HG02610 (cell line): ENCODE data around the gene POU2AF1.

Experiments used
- ATAC-seq: cut with Tn5 transposase; IDR thresholded peaks from one replicate; pipeline ENCODE4 v1.9.1; 2021; ENCODE audit warnings: mild to moderate bottlenecking, moderate library complexity; ENCODE audit not compliant: unreplicated experiment

Gene POU2AF1

GRCh38 chr11:111349191-111349695, 29.8 kb downstream of the POU2AF1 start:
- ATAC-seq, result no peak

DNA sequence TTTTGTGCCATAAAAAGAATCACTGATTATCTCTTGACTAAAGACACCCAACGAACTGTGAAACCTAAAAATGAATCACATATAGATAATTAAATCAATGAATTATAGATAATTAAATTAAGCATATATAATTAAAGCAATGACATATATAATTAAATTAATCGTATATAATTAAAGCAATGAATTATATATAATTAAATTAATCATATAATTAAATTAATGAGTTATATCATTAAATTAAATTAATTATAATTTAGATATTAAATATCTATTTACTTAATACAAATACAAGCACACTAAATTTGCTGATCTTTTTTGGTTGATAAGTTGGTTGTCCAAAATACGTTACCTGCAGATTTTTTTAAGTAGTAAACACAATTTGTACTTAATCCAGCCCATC, 30.9 kb downstream of the POU2AF1 start:
- ATAC-seq, result no peak

- ATAC-seq, result no peak
Observed at GRCh38 chr11:111347723-111348115, 31.4 kb downstream of the POU2AF1 start.

DNA sequence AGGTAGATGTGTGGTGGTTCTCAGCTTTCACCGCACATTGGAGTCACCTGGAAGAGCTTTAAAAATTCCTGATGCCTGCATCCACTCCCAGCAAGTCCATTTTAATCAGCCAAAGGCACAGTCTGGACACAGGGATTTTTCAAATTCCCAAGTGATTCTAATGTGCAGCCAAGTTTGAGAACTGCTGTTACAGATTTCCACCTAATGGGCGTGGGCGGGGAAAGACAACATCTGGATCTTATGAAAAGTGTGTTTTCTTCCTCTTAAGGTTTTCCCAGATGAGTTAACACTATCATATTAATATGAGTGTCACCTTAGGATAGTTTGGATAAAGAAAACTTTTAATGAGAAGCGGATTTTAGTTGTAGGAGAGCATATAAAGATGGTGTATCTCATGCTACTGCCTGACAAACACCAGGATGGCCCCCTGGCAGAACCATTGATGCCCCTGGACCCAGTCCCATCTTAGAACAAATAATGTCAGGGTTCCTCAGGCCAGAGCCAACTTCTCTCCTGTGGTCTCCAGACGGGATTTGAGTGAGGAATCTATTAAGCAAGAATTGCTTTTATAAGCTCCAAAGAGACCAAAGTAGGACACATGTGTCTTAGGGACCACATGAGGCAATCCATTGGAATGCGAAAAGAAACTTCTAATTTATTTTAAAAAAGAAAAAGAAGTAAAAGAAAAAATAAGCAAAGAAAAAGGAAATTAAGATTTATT, 31.9 kb downstream of the POU2AF1 start:
- no peak for ATAC-seq

- no peak for ATAC-seq
Observed at GRCh38 chr11:111344032-111344431, 35.0 kb downstream of the POU2AF1 start.

DNA sequence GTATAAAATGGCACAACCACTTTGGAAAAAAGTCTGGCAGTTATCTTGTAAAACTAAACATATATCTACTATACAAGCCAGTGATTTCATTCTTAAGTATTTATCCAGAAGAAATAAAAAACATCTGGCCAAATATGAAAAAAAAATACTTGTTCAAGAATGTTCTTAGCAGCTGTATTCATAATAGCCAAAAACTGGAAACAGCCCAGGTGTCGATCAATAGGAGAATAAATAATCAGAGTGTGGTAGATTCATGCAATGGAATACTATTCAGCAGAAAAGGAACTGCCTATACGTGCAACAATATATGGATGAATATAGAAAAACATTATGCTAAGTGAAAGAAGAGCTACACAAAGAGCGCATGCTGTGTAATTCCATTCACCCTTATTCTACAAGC, 36.7 kb downstream of the POU2AF1 start:
- no peak for ATAC-seq

DNA sequence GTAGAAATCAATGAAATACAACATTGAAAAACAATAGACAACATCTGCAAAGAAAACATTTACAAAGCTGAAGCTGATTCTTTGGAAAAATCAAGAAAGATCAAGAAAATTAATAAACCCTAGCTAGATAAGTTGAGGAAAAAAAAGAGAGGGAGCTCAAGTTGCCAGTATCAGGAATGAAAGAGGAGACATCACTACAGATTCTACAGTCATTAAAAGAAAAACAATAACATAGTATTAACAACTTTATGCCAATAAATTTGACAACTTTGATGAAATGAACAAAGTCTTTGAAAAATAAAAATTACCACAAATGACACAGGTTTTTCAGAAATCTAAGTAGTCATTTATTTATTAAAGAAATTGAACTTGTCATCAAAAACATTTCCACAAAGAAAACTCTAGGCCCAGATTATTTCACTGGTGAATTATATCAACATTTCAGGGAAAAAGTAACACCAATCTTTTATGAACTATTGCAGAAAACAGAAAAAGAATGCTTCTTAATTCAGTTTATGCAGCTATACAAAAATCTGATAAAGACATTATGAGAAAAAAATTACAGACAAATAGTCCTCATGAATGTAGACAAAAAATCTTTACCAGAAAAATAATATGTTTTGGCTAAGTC, 39.2 kb downstream of the POU2AF1 start:
- ATAC-seq, result no peak

- ATAC-seq, result no peak
Observed at GRCh38 chr11:111336582-111337256, 42.4 kb downstream of the POU2AF1 start.

DNA sequence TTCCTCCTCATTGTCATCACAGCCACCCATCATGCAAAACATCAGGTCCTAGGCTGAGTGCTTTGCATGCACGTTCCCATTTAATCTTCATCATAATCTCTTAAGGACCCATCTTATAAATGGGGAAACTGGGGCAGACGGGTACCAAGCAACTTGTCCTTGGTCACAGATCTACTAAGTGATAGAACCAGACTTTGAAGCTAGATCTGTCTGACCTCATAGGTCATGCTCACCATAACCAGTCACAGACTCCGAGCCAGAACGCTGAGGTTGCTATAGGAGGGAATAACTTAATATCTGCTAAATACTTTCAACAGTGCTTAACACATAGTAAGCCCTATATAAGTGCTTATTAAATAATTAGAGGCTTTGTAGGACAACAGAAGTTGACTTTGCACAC, 43.0 kb downstream of the POU2AF1 start:
- ATAC-seq, result no peak

DNA sequence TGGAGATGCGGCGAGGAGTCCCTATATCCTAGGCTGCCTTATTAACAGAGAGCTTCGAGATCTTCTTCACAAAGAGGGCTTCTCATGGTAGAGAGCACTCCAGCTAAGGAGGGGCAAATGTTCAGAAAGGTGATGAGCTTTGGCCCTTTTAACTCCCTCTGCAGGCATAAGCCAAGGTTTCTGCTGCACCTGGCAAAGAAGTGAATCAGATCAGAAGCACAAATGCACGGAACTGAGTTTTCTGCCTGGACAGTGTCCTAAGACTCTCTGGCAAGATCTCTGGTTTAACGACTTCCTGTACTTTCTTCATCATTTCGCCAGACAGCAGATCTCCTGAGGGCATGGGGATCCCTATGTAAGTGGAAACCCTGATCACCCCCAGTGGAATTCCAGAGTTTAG, 43.5 kb downstream of the POU2AF1 start:
- no peak for ATAC-seq

- ATAC-seq, result no peak
Observed at GRCh38 chr11:111334532-111335502, 44.3 kb downstream of the POU2AF1 start.

DNA sequence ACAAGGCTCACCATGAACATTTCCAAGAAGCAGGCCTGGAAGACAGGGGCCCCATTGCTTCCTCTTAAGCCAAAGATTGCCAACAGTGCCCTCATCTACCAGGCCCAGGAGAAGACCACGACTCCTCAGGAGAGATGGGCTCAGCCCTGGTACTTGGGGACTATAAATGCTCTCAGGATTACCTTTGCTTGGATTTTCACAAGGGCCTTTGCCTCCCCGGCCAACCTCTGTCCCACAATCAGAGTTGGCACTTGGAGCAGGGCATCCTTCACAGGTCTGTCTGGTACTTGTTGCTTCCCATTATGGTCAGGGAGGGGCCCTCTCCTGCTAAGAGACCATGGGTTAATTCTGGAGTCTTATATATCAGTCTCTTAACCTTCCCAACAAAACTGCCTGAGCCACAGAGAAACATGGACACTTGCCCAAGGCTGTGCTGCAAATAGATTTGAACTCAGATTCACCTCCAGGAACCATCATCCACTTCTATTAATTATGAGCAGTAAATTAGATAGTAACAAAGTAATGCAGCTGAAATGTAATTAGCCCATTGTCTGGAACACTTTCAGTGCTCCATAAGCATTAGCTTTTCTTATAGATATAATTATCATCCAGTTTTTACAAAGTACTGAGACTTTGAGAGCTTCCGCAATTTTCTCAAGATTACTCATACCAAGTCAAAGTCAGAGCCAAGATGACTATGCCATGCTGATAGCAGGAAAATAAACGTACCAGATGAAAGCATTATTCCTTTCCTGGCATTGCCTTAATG, 47.2 kb downstream of the POU2AF1 start:
- no peak for ATAC-seq

DNA sequence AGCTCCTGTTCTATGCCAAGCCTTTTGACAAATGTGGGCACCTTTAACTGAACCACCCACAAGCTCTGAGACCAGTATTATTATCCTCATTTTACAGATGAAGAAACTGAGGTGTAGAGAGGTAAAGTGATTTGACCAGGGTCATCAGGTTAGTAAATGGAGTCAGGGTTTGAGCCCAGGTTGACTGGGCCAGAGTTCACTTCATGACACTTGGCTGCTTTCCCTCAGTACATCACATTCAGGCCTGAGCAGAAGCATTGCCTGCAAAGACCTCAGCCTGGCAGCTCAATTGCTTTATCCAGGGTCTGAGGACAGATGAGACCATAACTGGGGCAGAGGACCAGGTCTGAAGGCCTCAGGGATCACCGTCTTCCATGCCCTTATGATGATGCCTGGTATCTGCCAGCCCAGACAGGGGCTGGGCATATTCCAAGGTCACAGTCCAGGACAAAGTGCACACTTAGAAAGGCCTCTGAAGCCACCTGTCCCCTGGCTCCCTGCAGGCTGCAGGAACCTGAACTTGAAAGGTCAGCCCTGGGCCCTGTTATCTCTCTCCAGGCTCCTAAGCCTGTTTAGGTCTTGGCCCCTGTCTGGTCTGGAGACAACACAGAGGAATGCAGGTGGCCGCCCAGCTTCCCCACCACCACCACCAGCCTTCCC, 48.7 kb downstream of the POU2AF1 start:
- ATAC-seq, result no peak

DNA sequence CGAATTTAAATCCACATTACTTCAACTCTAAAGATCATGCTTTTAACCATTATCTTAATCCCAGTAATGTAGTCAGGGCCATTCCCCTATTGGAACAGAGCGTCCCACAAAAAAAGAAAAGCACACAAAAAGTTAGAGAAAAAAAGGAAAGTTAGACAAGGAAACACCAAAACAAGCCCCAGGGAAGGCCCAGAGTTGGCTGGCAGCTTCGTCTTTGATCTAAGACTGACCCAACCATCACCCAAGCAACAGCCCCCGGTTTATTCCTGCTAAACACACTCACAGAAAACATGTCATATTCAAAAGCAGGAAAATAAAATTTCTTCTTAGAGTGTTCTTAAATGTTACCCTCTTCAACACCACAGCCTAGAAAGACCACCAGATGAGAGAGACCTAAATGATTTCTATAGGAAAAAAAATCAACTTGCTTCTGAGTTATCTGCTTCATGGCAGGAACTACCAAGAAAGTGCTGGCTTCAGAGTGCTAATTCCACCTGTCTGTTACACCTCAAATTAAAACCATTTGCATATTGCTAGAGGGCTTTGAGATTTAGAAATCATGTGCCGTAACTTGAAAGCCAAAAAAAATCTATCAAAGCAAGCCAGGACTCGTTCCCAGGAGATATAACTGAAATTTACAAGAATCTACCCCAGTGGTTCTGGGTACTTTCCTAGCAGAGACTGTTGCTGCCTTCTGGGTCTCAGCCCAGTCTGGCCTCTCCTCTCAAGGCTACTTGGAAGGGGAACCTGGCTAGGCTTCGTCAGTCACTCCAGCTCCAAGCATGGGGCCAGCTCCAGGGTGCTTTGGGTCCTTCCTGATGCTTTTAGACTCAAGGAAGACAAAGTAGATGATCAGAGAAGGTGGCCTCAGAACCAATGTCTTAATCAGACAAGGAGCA, 49.5 kb downstream of the POU2AF1 start:
- ATAC-seq, result no peak

DNA sequence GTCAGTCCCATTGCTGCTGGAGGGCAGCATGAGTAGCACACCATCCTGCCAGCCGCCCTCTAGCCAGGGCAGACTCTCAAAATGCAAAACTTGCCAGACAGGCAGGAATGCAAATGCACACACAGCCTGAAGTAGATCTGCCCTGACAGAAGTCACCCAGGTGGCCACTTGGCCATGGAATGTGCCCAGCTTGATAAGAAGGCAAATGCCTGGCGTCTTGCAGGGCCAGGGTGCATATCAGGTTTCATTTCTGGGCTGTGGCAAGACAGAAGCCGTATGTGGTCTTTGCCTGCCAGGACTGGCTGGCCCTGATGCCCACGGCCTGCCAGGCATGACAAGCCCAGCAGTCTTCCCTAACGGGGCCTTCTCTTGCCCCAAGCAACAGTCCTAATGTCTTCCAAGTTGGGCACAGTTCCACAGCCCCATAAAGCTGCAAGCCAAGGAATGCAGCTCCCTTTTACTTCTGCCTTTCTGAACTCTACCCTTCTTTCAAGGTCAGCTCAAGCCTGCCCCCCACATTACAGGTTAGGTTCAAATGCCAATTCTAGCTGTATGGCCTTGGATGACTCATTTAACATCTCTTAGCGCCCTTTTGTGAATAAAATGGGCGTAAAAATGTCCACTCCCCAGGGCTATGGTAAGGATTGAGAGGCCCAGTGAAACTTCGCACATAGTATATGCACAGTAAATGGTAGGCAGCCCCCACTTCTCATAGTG, 51.0 kb downstream of the POU2AF1 start:
- ATAC-seq, result no peak

DNA sequence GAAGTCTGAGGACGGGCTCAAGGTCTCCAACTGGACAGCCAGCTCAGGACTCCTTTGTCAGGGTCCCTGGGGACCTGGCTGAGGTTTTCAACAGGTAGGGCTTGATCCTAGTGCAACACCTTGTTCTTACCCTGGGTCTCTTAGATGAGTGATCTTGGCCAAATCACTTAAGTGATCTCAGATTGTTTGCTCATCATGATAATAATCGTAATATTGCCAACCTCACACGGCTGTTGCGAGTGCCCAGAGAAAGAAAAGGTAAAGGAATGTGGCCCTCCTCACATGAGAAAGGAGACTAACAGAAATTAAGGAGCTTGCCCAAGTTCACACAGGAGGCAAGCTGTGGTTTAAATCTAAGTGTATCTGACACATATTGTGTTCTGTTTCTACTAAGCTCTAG, 52.3 kb downstream of the POU2AF1 start:
- ATAC-seq, result no peak

DNA sequence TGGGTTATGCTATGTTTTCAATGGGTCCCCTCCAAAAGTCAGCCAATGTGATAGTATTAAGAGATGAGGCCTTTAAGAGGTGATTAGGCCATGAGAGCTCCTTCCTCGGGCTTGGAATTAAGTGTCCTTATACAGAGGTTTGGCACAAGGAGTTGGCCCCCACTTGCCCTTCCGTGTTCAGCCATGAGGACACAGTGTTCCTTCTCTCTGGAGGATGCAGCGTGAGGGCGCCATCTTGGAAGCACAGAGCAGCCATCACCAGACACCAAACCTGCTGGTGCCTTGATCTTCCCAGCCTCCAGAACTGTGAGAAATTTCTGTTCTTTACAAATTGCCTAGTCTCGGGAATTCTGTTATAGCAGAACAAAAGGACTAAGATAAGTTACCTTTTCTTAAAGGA, 53.8 kb downstream of the POU2AF1 start:
- ATAC-seq, result no peak

DNA sequence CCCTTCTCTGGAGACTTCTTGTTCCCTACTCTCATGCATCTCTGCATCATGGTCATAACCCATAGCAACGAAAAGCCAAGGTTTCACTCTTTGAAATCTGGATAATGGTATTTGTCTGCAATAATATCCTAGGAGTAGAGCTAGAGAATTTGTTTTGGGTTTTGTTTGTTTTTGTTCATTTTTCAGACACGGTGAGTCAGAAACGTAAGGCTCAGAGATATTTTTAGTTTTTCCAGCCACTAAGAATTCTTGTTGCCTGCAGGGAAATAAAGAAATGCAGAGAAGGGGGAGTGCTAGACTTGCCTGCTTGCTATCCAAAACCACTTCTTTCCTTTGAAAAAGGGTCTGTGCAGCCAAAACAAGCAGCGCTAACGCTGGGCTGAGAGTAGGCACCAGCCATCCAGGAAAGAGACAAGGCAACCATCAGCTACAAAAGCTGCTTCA, 54.8 kb downstream of the POU2AF1 start:
- no peak for ATAC-seq
